ENCODE data around the gene FDX1.
"Not testable (repeated sequence)": the region's sequence is repeated elsewhere in the genome, so short reads cannot be mapped to it uniquely, and the experiment has no call there.

DNA sequence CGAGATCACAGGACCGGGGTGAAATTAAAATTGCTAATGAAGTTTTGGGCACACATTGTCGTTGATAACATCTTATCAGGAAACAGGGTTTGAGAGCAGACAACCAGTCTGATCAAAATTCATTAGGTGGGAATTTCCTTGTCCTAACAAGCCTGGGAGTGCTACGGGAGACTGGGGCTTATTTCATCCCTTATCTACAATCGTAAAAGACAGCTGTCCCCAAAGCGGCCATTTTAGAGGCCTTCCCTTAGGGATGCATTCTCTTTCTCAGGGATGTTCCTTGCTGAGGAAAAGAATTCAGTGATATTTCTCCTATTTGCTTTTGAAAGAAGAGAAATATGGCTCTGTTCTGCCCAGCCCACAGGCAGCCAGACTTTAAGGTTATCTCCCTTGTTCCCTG is 8.1 kb upstream of the FDX1 start:
- TF ChIP-seq, protein P1, sequence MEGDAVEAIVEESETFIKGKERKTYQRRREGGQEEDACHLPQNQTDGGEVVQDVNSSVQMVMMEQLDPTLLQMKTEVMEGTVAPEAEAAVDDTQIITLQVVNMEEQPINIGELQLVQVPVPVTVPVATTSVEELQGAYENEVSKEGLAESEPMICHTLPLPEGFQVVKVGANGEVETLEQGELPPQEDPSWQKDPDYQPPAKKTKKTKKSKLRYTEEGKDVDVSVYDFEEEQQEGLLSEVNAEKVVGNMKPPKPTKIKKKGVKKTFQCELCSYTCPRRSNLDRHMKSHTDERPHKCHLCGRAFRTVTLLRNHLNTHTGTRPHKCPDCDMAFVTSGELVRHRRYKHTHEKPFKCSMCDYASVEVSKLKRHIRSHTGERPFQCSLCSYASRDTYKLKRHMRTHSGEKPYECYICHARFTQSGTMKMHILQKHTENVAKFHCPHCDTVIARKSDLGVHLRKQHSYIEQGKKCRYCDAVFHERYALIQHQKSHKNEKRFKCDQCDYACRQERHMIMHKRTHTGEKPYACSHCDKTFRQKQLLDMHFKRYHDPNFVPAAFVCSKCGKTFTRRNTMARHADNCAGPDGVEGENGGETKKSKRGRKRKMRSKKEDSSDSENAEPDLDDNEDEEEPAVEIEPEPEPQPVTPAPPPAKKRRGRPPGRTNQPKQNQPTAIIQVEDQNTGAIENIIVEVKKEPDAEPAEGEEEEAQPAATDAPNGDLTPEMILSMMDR (IDR thresholded peaks at IDR 0.05), result not testable (repeated sequence)
- not testable (repeated sequence) for TF ChIP-seq POLR2AphosphoS5 (IDR thresholded peaks at IDR 0.05; ENCODE audit: low read depth, low read length); SIN3A (IDR thresholded peaks at IDR 0.05; ENCODE audit: borderline replicate concordance, insufficient read depth, low read depth, low read length)
- TF ChIP-seq, protein P2, sequence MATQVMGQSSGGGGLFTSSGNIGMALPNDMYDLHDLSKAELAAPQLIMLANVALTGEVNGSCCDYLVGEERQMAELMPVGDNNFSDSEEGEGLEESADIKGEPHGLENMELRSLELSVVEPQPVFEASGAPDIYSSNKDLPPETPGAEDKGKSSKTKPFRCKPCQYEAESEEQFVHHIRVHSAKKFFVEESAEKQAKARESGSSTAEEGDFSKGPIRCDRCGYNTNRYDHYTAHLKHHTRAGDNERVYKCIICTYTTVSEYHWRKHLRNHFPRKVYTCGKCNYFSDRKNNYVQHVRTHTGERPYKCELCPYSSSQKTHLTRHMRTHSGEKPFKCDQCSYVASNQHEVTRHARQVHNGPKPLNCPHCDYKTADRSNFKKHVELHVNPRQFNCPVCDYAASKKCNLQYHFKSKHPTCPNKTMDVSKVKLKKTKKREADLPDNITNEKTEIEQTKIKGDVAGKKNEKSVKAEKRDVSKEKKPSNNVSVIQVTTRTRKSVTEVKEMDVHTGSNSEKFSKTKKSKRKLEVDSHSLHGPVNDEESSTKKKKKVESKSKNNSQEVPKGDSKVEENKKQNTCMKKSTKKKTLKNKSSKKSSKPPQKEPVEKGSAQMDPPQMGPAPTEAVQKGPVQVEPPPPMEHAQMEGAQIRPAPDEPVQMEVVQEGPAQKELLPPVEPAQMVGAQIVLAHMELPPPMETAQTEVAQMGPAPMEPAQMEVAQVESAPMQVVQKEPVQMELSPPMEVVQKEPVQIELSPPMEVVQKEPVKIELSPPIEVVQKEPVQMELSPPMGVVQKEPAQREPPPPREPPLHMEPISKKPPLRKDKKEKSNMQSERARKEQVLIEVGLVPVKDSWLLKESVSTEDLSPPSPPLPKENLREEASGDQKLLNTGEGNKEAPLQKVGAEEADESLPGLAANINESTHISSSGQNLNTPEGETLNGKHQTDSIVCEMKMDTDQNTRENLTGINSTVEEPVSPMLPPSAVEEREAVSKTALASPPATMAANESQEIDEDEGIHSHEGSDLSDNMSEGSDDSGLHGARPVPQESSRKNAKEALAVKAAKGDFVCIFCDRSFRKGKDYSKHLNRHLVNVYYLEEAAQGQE (IDR thresholded peaks at IDR 0.05; ENCODE audit: insufficient read depth in 1 of 2, low read depth in 2 of 2, low read length in 1 of 2), result not testable (repeated sequence)

Measured in Panc1 (cell line).